Smooth muscle cell (in vitro differentiated cells): ENCODE measurements around the gene C14orf132. TPM values are rescaled to one million over a fixed set of nuclear protein-coding genes. Genes with fewer than 3 reads are reported as not detected.

Source experiments
- DNase-seq: peaks from one replicate; lab custom pipeline; 2025; ENCODE audit not compliant: unreplicated experiment; lab: John Stamatoyannopoulos, UW
- H2AFZ ChIP-seq: fragments of 200-600 bp; sonication (generic); 2 replicates; pipeline ENCODE4 v1.6.0; 2016; ENCODE audit warnings: antibody characterized with exemption, low read depth, mild to moderate bottlenecking
- H3F3A ChIP-seq: fragments of 200-600 bp; sonication (generic); 2 replicates; pipeline ENCODE4 v1.6.0; 2017; ENCODE audit warnings: antibody characterized with exemption, low read depth
- H3K27ac ChIP-seq: fragments of 200-600 bp; sonication (generic); 2 replicates; pipeline ENCODE4 v1.5.1; 2016; ENCODE audit warnings: low read depth, mild to moderate bottlenecking
- H3K27me3 ChIP-seq: fragments of 200-600 bp; sonication (generic); 2 replicates; pipeline ENCODE4 v1.6.1; 2016; ENCODE audit warnings: low read depth, mild to moderate bottlenecking
- H3K36me3 ChIP-seq: fragments of 200-600 bp; sonication (generic); 2 replicates; pipeline ENCODE4 v1.5.1; 2016; ENCODE audit warnings: low read depth
- H3K4me1 ChIP-seq: fragments of 200-600 bp; sonication (generic); 2 replicates; pipeline ENCODE4 v1.5.1; 2016; ENCODE audit warnings: low read depth
- H3K4me2 ChIP-seq: fragments of 200-600 bp; sonication (generic); 2 replicates; pipeline ENCODE4 v1.6.0; 2016; ENCODE audit warnings: mild to moderate bottlenecking
- H3K4me3 ChIP-seq: fragments of 200-600 bp; sonication (generic); 2 replicates; pipeline ENCODE4 v1.5.1; 2016; ENCODE audit warnings: mild to moderate bottlenecking
- H3K79me2 ChIP-seq: fragments of 200-600 bp; sonication (generic); 2 replicates; pipeline ENCODE4 v1.6.0; 2016; ENCODE audit warnings: low read depth, mild to moderate bottlenecking
- H3K9ac ChIP-seq: fragments of 200-600 bp; sonication (generic); 2 replicates; pipeline ENCODE4 v1.6.0; 2016; ENCODE audit warnings: low read depth
- H3K9me3 ChIP-seq: fragments of 200-600 bp; sonication (generic); replicated peaks from 2 replicates; pipeline ENCODE4 v1.5.1; 2016; ENCODE audit warnings: low read depth
- H4K20me1 ChIP-seq: fragments of 200-600 bp; sonication (generic); 2 replicates; pipeline ENCODE4 v1.6.0; 2016; ENCODE audit warnings: low read depth
- CTCF ChIP-seq: fragments of 200-600 bp; sonication (generic); IDR thresholded peaks from 2 replicates; pipeline ENCODE4 v1.5.1; 2017; ENCODE audit warnings: borderline replicate concordance, mild to moderate bottlenecking, antibody characterized with exemption; ENCODE audit not compliant: insufficient read depth, poor library complexity, severe bottlenecking
- WGBS: methylation state at CpG from one replicate; pipeline ENCODE4 v1.1.7; 2016; ENCODE audit warnings: low lambda C conversion rate; 5-methylcytosine and 5-hydroxymethylcytosine counted together
- polyA plus RNA-seq: library from polyadenylated mRNA; unstranded; fragments of >200 nt; fragmentation: Nextera tagmentation; extraction: Ambion mirVana; gene quantifications from 2 replicates; pipeline ENCODE4 v1.2.1, GENCODE V29; 2016
- total RNA-seq: library from RNA; depleted of rRNA; stranded (reverse); fragments of >200 nt; gene quantifications from 2 replicates; pipeline ENCODE4 v1.2.3, GENCODE V29; 2014

C14orf132 gene
- total and polyA plus RNA-seq, 2 experiments from 2014 or later = 35.5 to 38.0 TPM

DNA sequence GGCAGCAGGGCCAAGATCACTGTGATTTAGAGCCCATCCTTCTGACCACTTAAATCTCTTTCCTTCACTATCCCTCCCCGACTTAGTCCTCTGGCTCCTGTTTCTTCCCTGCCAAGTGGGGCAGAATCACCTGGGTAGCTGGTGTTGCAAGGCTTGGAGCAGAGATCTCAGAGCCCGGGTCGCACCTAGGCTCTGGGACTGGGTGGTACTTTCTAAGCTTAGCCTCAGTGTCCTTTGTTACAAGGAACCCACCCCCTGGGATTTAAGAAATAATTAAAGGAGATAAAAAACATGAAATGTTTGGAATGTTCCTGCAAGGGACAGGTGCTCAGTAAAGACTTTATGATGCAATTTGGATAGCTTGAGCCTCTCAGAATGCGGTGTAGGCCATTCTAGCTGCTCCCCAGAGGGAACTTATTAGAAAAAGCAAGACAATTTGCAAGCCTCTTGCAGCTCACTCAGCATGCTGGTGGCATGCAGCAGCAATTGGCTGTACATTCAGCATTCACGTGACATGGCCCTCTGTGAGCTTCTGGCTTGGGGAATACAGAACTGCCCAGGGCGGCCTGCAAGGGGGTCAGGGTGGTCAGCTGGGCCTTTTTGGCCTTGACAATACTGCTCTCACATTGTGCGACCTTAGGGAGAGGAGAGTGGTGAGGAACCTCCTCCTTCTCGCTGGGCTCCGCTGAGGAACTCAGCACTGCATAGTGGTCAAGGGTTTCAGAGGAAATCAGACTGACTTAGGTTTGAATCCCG is 16.8 kb downstream of the C14orf132 start:
- H4K20me1 ChIP-seq = peaks cover 100% of the 10 kb centered on the region
- peaks cover 21% of the 10 kb centered on the region for H3K79me2 ChIP-seq
- H3K4me2 ChIP-seq = no peak overlapping the region
- no peak for TF ChIP-seq CTCF
- no peaks in the 10 kb centered on the region for H3K27me3 ChIP-seq
- DNase-seq = no peak
- WGBS = 87% methylated on average over 10 of the region's 10 CpGs
- H3K27ac ChIP-seq = no peak overlapping the region
- H3K9ac ChIP-seq = no peak overlapping the region
- no peak overlapping the region for H2AFZ ChIP-seq
- H3K4me3 ChIP-seq = no peak overlapping the region
- no peaks in the 10 kb centered on the region for H3F3A ChIP-seq
- H3K36me3 ChIP-seq = no peaks in the 10 kb centered on the region
- no peaks in the 10 kb centered on the region for H3K9me3 ChIP-seq
- no peaks in the 10 kb centered on the region for H3K4me1 ChIP-seq

DNA sequence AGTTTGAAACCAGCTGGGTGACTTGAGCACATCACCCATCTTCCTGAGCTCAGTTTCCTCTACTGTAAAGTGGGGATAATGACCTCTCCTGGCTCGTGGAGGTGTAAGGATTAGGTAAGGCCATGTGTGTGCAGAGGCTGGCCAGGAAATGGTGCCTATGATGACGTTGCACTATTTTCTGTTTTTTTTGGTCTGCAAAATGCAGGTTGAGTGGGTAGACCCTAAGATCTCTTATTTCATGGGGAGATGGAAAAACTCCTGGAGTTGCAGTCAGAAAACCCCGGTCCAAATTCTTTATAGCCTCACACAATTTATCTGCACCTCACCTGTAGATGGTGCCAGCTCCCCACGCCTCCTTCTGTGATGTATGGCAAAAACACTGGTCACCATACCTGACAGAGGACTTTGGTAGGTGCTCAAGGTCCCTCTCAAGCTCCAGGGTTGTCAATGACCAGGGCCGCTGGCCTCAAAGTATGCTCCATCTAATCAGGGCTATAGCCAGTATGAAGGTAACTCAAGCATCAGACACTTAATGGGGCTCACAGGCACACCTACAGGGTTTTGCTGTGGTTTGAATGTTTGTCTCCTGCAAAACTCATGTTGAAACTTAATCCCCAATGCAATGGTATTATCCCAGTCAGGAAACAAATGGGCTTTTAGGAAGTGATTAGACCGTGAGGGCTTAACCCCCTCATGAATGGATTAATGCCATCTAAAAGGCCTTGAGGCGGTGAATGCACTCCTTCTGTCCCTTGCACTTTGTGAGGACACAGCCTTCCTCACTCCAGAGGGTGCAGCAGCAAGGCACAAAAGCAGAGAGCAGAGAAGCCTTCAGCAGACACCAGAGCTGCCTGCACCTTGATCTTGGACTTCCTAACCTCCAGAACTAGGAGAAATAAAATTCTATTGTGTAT is 17.6 kb downstream of the C14orf132 start:
- Histone ChIP-seq H3K9me3 (no peaks in the 10 kb centered on the region), H3K27ac (no peak overlapping the region), H3K79me2 (peaks cover 13% of the 10 kb centered on the region), H3K9ac (no peak overlapping the region), H2AFZ (no peak overlapping the region), H3K36me3 (no peaks in the 10 kb centered on the region), H3K4me3 (no peak overlapping the region), H3K4me1 (no peaks in the 10 kb centered on the region), H4K20me1 (peaks cover 100% of the 10 kb centered on the region), H3K27me3 (no peaks in the 10 kb centered on the region), H3K4me2 (no peak overlapping the region), H3F3A (no peaks in the 10 kb centered on the region)
- DNase-seq = no peak
- 87% methylated on average over 7 of the region's 7 CpGs for WGBS
- TF ChIP-seq CTCF = no peak

- H3K27me3 ChIP-seq = no peaks in the 10 kb centered on the region
- 97% methylated on average over 9 of the region's 9 CpGs for WGBS
- TF ChIP-seq CTCF = no peak
- H3F3A ChIP-seq = no peaks in the 10 kb centered on the region
- H3K4me2 ChIP-seq = no peak overlapping the region
- no peak for DNase-seq
- no peaks in the 10 kb centered on the region for H3K4me1 ChIP-seq
- H3K79me2 ChIP-seq = peaks cover 11% of the 10 kb centered on the region
- H3K9me3 ChIP-seq = no peaks in the 10 kb centered on the region
- no peak overlapping the region for H3K4me3 ChIP-seq
- H2AFZ ChIP-seq = no peak overlapping the region
- H3K9ac ChIP-seq = no peak overlapping the region
- no peak overlapping the region for H3K27ac ChIP-seq
- H3K36me3 ChIP-seq = no peaks in the 10 kb centered on the region
- H4K20me1 ChIP-seq = peaks cover 100% of the 10 kb centered on the region
These were observed 18.6 kb downstream of the C14orf132 start for GRCh38 chr14:96057738-96058137.
